GM12878 (cell line): ENCODE results near the gene DYSF.

Experiments used
- HDGF ChIP-seq: fragments of 450-650 bp; IDR thresholded peaks from 2 replicates; pipeline ENCODE4 v1.6.1; 2016; ENCODE audit warnings: antibody characterized with exemption
- NR2C2 ChIP-seq: IDR thresholded peaks from 2 replicates; pipeline ENCODE4 v1.6.1; 2011; ENCODE audit warnings: borderline replicate concordance, low read depth; ENCODE audit not compliant: control insufficient read depth, insufficient read length
- TF ChIP-seq, protein P1 (sequence below), 3 experiments: IDR thresholded peaks in 2 of 3; conservative IDR thresholded peaks in 1 of 3; 2 replicates each; pipeline ENCODE4 v1.5.1; 2011; ENCODE audit warnings: low read depth in 3 of 3, low read length in 3 of 3, mild to moderate bottlenecking in 3 of 3, control low read depth in 2 of 3, moderate library complexity in 2 of 3, inconsistent platforms in 1 of 3, mixed read lengths in 1 of 3; ENCODE audit not compliant: control insufficient read depth in 2 of 3, insufficient read depth in 1 of 3; ENCODE audit errors: extremely low read depth in 1 of 3

- TF ChIP-seq NR2C2: no peak
- TF ChIP-seq HDGF: no peak
- TF ChIP-seq, protein P1, sequence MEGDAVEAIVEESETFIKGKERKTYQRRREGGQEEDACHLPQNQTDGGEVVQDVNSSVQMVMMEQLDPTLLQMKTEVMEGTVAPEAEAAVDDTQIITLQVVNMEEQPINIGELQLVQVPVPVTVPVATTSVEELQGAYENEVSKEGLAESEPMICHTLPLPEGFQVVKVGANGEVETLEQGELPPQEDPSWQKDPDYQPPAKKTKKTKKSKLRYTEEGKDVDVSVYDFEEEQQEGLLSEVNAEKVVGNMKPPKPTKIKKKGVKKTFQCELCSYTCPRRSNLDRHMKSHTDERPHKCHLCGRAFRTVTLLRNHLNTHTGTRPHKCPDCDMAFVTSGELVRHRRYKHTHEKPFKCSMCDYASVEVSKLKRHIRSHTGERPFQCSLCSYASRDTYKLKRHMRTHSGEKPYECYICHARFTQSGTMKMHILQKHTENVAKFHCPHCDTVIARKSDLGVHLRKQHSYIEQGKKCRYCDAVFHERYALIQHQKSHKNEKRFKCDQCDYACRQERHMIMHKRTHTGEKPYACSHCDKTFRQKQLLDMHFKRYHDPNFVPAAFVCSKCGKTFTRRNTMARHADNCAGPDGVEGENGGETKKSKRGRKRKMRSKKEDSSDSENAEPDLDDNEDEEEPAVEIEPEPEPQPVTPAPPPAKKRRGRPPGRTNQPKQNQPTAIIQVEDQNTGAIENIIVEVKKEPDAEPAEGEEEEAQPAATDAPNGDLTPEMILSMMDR (IDR thresholded peaks at IDR 0.05 in 2 of 3, conservative IDR thresholded peaks at IDR 0.05 in 1 of 3; ENCODE audit: control insufficient read depth in 2 of 3, extremely low read depth in 1 of 3, insufficient read depth in 1 of 3, low read depth in 3 of 3, low read length in 3 of 3): no peak
Observed at GRCh38 chr2:71734620-71735019, 281.3 kb downstream of the DYSF start.
